Measurements from ENCODE around the gene ETFDH. TPM values are rescaled to one million over a fixed set of nuclear protein-coding genes. Genes with fewer than 3 reads are reported as not detected.

The ETFDH gene
- total RNA-seq, 1 donor from 2014 or later = 17.0 TPM

DNA sequence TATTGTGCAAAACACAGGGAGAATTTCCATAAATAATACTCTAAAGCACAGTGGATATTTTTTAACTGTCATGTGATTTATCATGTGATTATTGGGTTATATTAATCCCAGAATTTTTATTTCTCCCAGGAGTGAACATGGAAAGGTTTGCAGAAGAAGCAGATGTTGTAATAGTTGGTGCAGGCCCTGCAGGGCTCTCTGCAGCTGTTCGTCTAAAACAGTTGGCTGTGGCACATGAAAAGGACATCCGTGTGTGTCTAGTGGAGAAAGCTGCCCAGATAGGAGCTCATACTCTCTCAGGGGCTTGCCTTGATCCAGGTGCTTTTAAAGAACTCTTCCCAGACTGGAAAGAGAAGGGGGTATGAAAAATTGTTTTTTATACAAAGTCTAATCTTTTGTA is 10.0 kb downstream of the ETFDH start:
- no peaks in the 10 kb centered on the region for H3K27me3 Mint-ChIP-seq (ENCODE audit: low read depth, unreplicated experiment)
- no peak for TF ChIP-seq EZH2 (IDR thresholded peaks at IDR 0.05; ENCODE audit: insufficient read depth, low read length)

DNA sequence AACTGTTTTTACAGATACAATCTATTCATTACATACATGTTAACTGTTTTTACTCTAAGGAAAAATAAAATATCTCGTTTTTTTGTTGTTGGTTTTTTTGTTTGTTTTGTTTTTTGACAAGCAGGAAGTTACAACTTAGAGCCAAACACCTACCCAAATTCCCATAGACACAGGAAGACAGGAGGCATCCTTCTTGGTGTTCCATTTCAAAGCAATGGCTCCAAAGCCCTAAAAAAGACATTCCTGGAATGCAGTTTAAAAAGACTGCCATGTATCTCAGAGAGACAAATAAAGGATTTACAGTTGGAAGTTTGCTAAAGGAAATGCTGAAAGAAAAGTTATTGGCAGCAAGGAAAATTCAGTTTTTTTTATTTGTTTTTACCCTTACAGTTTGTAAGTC is 16.7 kb downstream of the ETFDH start:
- Mint-ChIP-seq H3K4me1 (ENCODE audit: low read depth, unreplicated experiment) (no peaks in the 10 kb centered on the region), H3K4me3 (ENCODE audit: unreplicated experiment) (no peak overlapping the region), H3K36me3 (ENCODE audit: low read depth, unreplicated experiment) (peaks cover 7% of the 10 kb centered on the region), H3K27me3 (ENCODE audit: low read depth, unreplicated experiment) (no peaks in the 10 kb centered on the region), H3K9me3 (ENCODE audit: unreplicated experiment) (no peaks in the 10 kb centered on the region), H3K27ac (ENCODE audit: unreplicated experiment) (no peak overlapping the region)
- no peak overlapping the region for H3K9ac ChIP-seq (ENCODE audit: low read length)
- H3K27me3 ChIP-seq (ENCODE audit: insufficient read depth, low read length) = no peaks in the 10 kb centered on the region
- no peaks in the 10 kb centered on the region for H3K36me3 ChIP-seq (ENCODE audit: insufficient read depth, low read length)
- H2AFZ ChIP-seq (ENCODE audit: low read depth, low read length) = no peak overlapping the region
- no peaks in the 10 kb centered on the region for H3K79me2 ChIP-seq (ENCODE audit: insufficient read depth, low read length)
- no peak overlapping the region for H3K4me2 ChIP-seq (ENCODE audit: low read length)
- FAIRE-seq (no peak), DNase-seq (ENCODE audit: low read depth) (no peak)
- H3K9me3 ChIP-seq (ENCODE audit: insufficient read depth, low read depth, low read length) = no peaks in the 10 kb centered on the region
- H3K4me3 ChIP-seq (ENCODE audit: insufficient read depth, low read depth, low read length) = no peak overlapping the region
- no peaks in the 10 kb centered on the region for H3K4me1 ChIP-seq (ENCODE audit: insufficient read depth, low read length)
- H4K20me1 ChIP-seq (ENCODE audit: insufficient read depth, low read length) = no peaks in the 10 kb centered on the region
- TF ChIP-seq, protein P1, sequence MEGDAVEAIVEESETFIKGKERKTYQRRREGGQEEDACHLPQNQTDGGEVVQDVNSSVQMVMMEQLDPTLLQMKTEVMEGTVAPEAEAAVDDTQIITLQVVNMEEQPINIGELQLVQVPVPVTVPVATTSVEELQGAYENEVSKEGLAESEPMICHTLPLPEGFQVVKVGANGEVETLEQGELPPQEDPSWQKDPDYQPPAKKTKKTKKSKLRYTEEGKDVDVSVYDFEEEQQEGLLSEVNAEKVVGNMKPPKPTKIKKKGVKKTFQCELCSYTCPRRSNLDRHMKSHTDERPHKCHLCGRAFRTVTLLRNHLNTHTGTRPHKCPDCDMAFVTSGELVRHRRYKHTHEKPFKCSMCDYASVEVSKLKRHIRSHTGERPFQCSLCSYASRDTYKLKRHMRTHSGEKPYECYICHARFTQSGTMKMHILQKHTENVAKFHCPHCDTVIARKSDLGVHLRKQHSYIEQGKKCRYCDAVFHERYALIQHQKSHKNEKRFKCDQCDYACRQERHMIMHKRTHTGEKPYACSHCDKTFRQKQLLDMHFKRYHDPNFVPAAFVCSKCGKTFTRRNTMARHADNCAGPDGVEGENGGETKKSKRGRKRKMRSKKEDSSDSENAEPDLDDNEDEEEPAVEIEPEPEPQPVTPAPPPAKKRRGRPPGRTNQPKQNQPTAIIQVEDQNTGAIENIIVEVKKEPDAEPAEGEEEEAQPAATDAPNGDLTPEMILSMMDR (IDR thresholded peaks at IDR 0.05; ENCODE audit: insufficient read depth, low read depth, low read length) = no peak
- TF ChIP-seq EZH2 (IDR thresholded peaks at IDR 0.05; ENCODE audit: insufficient read depth, low read length) = no peak
- no peak overlapping the region for H3K27ac ChIP-seq (ENCODE audit: low read depth, low read length)

More for the DNA sequence above, 10.0 kb downstream of the ETFDH start:
- no peak for FAIRE-seq
- Histone ChIP-seq H3K36me3 (ENCODE audit: insufficient read depth, low read length) (no peaks in the 10 kb centered on the region), H3K4me3 (ENCODE audit: insufficient read depth, low read depth, low read length) (no peak overlapping the region), H4K20me1 (ENCODE audit: insufficient read depth, low read length) (no peaks in the 10 kb centered on the region), H3K4me1 (ENCODE audit: insufficient read depth, low read length) (no peaks in the 10 kb centered on the region), H3K79me2 (ENCODE audit: insufficient read depth, low read length) (no peaks in the 10 kb centered on the region), H3K27me3 (ENCODE audit: insufficient read depth, low read length) (no peaks in the 10 kb centered on the region), H3K9ac (ENCODE audit: low read length) (no peak overlapping the region), H3K4me2 (ENCODE audit: low read length) (no peak overlapping the region), H3K27ac (ENCODE audit: low read depth, low read length) (no peak overlapping the region), H3K9me3 (ENCODE audit: insufficient read depth, low read depth, low read length) (no peaks in the 10 kb centered on the region), H2AFZ (ENCODE audit: low read depth, low read length) (no peak overlapping the region)
- Mint-ChIP-seq H3K9me3 (ENCODE audit: unreplicated experiment) (no peaks in the 10 kb centered on the region), H3K36me3 (ENCODE audit: low read depth, unreplicated experiment) (peaks cover 6% of the 10 kb centered on the region), H3K4me3 (ENCODE audit: unreplicated experiment) (no peak overlapping the region), H3K4me1 (ENCODE audit: low read depth, unreplicated experiment) (no peaks in the 10 kb centered on the region), H3K27ac (ENCODE audit: unreplicated experiment) (no peak overlapping the region)
- DNase-seq (ENCODE audit: low read depth) = no peak

DNA sequence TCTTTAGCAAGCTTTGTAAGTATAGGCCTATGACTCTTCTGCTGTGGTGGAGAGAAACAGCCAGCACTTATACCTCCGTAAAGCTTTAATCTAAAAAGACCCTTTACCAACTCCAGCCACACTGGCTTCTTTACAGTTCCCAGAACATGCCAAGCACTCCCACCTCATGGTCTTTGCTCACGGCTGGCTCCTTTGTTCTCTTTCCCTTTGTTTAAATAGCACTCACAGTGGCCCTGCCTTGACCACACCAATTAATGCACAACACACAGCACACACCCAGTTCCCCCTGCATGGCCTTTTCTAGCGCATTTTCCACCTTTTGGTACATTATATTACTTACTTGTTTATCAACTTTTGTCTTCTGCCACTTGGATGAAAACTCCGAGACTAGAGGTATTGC is 32.2 kb downstream of the ETFDH start:
- FAIRE-seq (no peak), DNase-seq (ENCODE audit: low read depth) (no peak)
- Histone ChIP-seq H3K4me1 (ENCODE audit: insufficient read depth, low read length) (no peaks in the 10 kb centered on the region), H3K4me2 (ENCODE audit: low read length) (no peak overlapping the region), H4K20me1 (ENCODE audit: insufficient read depth, low read length) (no peaks in the 10 kb centered on the region), H3K79me2 (ENCODE audit: insufficient read depth, low read length) (no peaks in the 10 kb centered on the region), H3K36me3 (ENCODE audit: insufficient read depth, low read length) (peaks cover 19% of the 10 kb centered on the region), H2AFZ (ENCODE audit: low read depth, low read length) (no peak overlapping the region), H3K4me3 (ENCODE audit: insufficient read depth, low read depth, low read length) (no peak overlapping the region), H3K9ac (ENCODE audit: low read length) (no peak overlapping the region), H3K27ac (ENCODE audit: low read depth, low read length) (no peak overlapping the region), H3K27me3 (ENCODE audit: insufficient read depth, low read length) (no peaks in the 10 kb centered on the region), H3K9me3 (ENCODE audit: insufficient read depth, low read depth, low read length) (no peaks in the 10 kb centered on the region)
- Mint-ChIP-seq H3K4me3 (ENCODE audit: unreplicated experiment) (no peak overlapping the region), H3K4me1 (ENCODE audit: low read depth, unreplicated experiment) (no peaks in the 10 kb centered on the region), H3K27me3 (ENCODE audit: low read depth, unreplicated experiment) (no peaks in the 10 kb centered on the region), H3K9me3 (ENCODE audit: unreplicated experiment) (no peaks in the 10 kb centered on the region), H3K36me3 (ENCODE audit: low read depth, unreplicated experiment) (no peaks in the 10 kb centered on the region), H3K27ac (ENCODE audit: unreplicated experiment) (no peak overlapping the region)
- TF ChIP-seq, protein P1 (IDR thresholded peaks at IDR 0.05; ENCODE audit: insufficient read depth, low read depth, low read length) = no peak
- no peak for TF ChIP-seq EZH2 (IDR thresholded peaks at IDR 0.05; ENCODE audit: insufficient read depth, low read length)
